Measurements from ENCODE around the gene C12orf57.

Gene C12orf57

GRCh38 chr12:6952121-6952862, 8.5 kb downstream of the C12orf57 start:
- no peak overlapping the region for H3K27ac ChIP-seq
- TF ChIP-seq ZFX (IDR thresholded peaks at IDR 0.05; ENCODE audit: borderline replicate concordance): no peak
- TF ChIP-seq CTCF (IDR thresholded peaks at IDR 0.05): no peak

- TF ChIP-seq ZFX (IDR thresholded peaks at IDR 0.05; ENCODE audit: borderline replicate concordance) (no peak), CTCF (IDR thresholded peaks at IDR 0.05) (no peak)
- H3K27ac ChIP-seq: no peak overlapping the region
Observed at GRCh38 chr12:6952863-6953441, 9.1 kb downstream of the C12orf57 start.

- TF ChIP-seq ZFX (IDR thresholded peaks at IDR 0.05; ENCODE audit: borderline replicate concordance) (no peak), CTCF (IDR thresholded peaks at IDR 0.05) (no peak)
- H3K27ac ChIP-seq: no peak overlapping the region
Observed at GRCh38 chr12:6953442-6954315, 9.9 kb downstream of the C12orf57 start.

- no peak for TF ChIP-seq CTCF (IDR thresholded peaks at IDR 0.05)
- no peak for TF ChIP-seq ZFX (IDR thresholded peaks at IDR 0.05; ENCODE audit: borderline replicate concordance)
- H3K27ac ChIP-seq: no peak overlapping the region
Observed at GRCh38 chr12:6954316-6955107, 10.7 kb downstream of the C12orf57 start.

- TF ChIP-seq CTCF (IDR thresholded peaks at IDR 0.05): no peak
- TF ChIP-seq ZFX (IDR thresholded peaks at IDR 0.05; ENCODE audit: borderline replicate concordance): no peak
- no peak overlapping the region for H3K27ac ChIP-seq
Observed at GRCh38 chr12:6955108-6956020, 11.5 kb downstream of the C12orf57 start.
